Measurements from ENCODE around the gene C7. TPM values are rescaled to one million over a fixed set of nuclear protein-coding genes. Genes with fewer than 3 reads are reported as not detected.

The C7 gene
- total RNA-seq, 1 donor from 2014 or later: 302 TPM

GRCh38 chr5:40904205-40904993 is 4.9 kb upstream of the C7 start:
- Histone ChIP-seq H3K27me3 (no peaks in the 10 kb centered on the region), H3K36me3 (no peaks in the 10 kb centered on the region), H3K4me1 (peaks cover 14% of the 10 kb centered on the region), H3K9me3 (no peaks in the 10 kb centered on the region), H3K27ac (no peak overlapping the region), H3K4me3 (no peak overlapping the region)
- DNase-seq: no peak
- peak; percentile 92 for TF ChIP-seq CTCF (IDR thresholded peaks at IDR 0.05)
- peak; percentile 96 for ATAC-seq
- intact Hi-C loops (cut with DNase I): no loop called here

DNA sequence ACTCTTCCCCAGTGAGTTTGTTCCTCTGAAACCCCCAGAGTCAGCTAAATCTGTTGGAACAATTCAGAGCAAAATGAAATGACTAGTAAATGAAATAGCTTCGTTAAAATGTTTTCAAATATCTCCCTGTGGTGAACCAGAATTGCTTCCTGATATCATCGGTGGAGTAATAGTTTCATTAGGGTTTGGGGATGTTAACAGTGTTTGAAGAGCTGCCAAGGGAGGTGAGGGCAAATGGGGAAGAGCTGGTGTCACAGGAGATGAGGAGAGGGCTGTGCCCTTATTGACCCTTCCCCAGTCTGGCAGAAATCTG is 4.3 kb upstream of the C7 start:
- Histone ChIP-seq H3K9me3 (no peaks in the 10 kb centered on the region), H3K36me3 (no peaks in the 10 kb centered on the region), H3K4me1 (peaks cover 14% of the 10 kb centered on the region), H3K27me3 (no peaks in the 10 kb centered on the region), H3K27ac (no peak overlapping the region), H3K4me3 (no peak overlapping the region)
- DNase-seq (no peak), ATAC-seq (no peak)
- TF ChIP-seq CTCF (IDR thresholded peaks at IDR 0.05): no peak
- intact Hi-C loops (cut with DNase I): no loop called here

DNA sequence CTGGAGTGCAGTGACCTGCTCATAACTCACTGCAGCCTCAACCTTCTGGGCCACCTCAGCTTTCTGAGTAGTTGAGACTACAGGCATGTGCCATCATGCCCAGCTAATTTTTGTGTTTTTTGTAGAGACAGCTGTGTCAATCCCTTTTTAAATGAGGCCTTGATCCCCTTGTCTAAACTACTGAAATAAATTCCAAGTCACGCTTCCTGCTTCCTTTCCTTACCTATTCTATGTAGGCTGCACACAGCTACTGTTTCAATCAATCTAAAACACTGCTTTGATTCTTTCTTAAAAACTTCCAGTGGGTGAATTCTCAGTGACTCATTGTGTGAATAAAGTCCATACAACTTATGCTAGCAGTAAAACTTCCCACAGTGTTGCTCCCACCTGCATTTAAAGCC is 2.9 kb upstream of the C7 start:
- Histone ChIP-seq H3K36me3 (no peaks in the 10 kb centered on the region), H3K27ac (no peak overlapping the region), H3K4me1 (peaks cover 14% of the 10 kb centered on the region), H3K9me3 (no peaks in the 10 kb centered on the region), H3K27me3 (no peaks in the 10 kb centered on the region), H3K4me3 (no peak overlapping the region)
- intact Hi-C loops (cut with DNase I): no loop called here
- no peak for ATAC-seq
- TF ChIP-seq CTCF (IDR thresholded peaks at IDR 0.05): no peak
- DNase-seq: no peak

- TF ChIP-seq CTCF (IDR thresholded peaks at IDR 0.05): no peak
- peak overlapping the region; percentile 43 for H3K4me3 ChIP-seq
- H3K4me1 ChIP-seq: peaks cover 5% of the 10 kb centered on the region
- intact Hi-C loops (cut with DNase I): no loop called here
- H3K27me3 ChIP-seq: no peaks in the 10 kb centered on the region
- DNase-seq (no peak), ATAC-seq (no peak)
- H3K27ac ChIP-seq: peak overlapping the region; percentile 67
- H3K36me3 ChIP-seq: no peaks in the 10 kb centered on the region
- H3K9me3 ChIP-seq: no peaks in the 10 kb centered on the region
Observed at GRCh38 chr5:40909723-40910122, 426 bp downstream of the C7 start.

DNA sequence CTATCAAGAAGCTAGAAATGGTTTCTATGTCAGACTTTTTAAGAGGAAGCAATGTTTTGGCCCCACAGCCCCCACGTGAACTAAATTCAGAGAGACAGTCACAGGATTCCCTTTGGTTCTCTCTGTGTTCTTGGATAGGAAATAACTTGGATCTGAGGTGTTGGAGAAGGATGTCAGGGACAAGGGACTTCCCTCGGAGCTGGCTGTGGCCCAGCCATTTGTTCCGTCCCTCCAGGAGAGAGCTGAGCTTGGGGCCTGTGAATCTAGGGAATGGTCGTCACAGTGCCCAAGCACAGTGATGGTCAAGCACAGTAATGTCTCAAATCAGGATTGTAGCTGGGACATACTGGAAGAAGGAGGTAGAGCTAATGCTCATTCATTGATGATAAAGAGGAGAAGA is 2.0 kb downstream of the C7 start:
- intact Hi-C loops (cut with DNase I): no loop called here
- H3K36me3 ChIP-seq: no peaks in the 10 kb centered on the region
- no peaks in the 10 kb centered on the region for H3K4me1 ChIP-seq
- no peak for ATAC-seq
- H3K4me3 ChIP-seq: peak overlapping the region; percentile 43
- H3K9me3 ChIP-seq: no peaks in the 10 kb centered on the region
- no peaks in the 10 kb centered on the region for H3K27me3 ChIP-seq
- H3K27ac ChIP-seq: peak overlapping the region; percentile 67
- no peak for TF ChIP-seq CTCF (IDR thresholded peaks at IDR 0.05)
- DNase-seq: no peak

DNA sequence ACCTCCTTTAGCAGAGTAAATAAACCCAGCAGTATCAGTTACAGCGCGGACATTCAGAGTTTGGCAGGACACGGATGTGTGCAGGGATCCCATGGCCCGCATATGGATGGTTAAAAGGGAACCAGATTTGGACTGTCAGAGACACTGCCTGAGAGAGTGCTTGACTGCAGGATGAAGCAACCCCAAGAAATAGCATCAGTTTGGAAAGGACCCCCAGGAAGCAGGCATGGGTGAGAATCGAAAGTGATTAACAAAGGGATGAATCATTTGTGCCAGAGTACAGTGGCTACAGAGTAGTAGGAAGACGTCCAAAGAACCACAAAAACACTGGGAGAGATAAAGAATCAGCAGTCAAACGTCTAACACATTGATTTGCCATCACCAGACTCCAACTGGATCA is 5.5 kb downstream of the C7 start:
- ATAC-seq (peak; percentile 26), DNase-seq (no peak)
- no peaks in the 10 kb centered on the region for H3K9me3 ChIP-seq
- H3K27me3 ChIP-seq: no peaks in the 10 kb centered on the region
- H3K4me1 ChIP-seq: no peaks in the 10 kb centered on the region
- H3K27ac ChIP-seq: no peak overlapping the region
- no peaks in the 10 kb centered on the region for H3K36me3 ChIP-seq
- intact Hi-C loops (cut with DNase I): no loop called here
- H3K4me3 ChIP-seq: peak overlapping the region; percentile 19
- TF ChIP-seq CTCF (IDR thresholded peaks at IDR 0.05): no peak
